K562 (cell line): ENCODE data around the gene TIMM44. TPM values are rescaled to one million over a fixed set of nuclear protein-coding genes. Genes with fewer than 3 reads are reported as not detected.

Experiments used
- CBX2 ChIP-seq: fragments of 200-600 bp; sonication (generic); IDR thresholded peaks from one replicate; pipeline ENCODE4 v1.6.1; 2012; ENCODE audit warnings: mild to moderate bottlenecking, low read length, inconsistent platforms; ENCODE audit not compliant: insufficient read depth, poor library complexity, severe bottlenecking
- CCNT2 ChIP-seq: IDR thresholded peaks from 2 replicates; pipeline ENCODE4 v1.6.1; 2011; ENCODE audit warnings: borderline replicate concordance, low read depth, mild to moderate bottlenecking, moderate library complexity, mixed read lengths, low read length; ENCODE audit not compliant: insufficient read length; ENCODE audit errors: extremely low read depth
- FOSL1 ChIP-seq: fragments of 200-800 bp; sonication (Bioruptor generic); conservative IDR thresholded peaks from 2 replicates; pipeline ENCODE4 v1.6.1; 2016; ENCODE audit warnings: missing genetic modification characterization, missing compliant biosample characterization
- FUS ChIP-seq: fragments of 200-400 bp; formaldehyde crosslinking; optimal IDR thresholded peaks from 2 replicates; pipeline ENCODE3; 2017; ENCODE audit warnings: low read depth, low read length
- MEIS2 ChIP-seq: fragments of 450-650 bp; IDR thresholded peaks from 2 replicates; pipeline ENCODE4 v1.6.1; 2014; ENCODE audit warnings: mild to moderate bottlenecking; ENCODE audit not compliant: partially characterized antibody
- PRMT5 ChIP-seq: sonication (generic); formaldehyde crosslinking; IDR thresholded peaks from 2 replicates; pipeline ENCODE4 v1.5.0; 2020; ENCODE audit warnings: missing genetic modification reagents
- TAF1 ChIP-seq: IDR thresholded peaks from 2 replicates; pipeline ENCODE4 v1.6.1; 2011; ENCODE audit warnings: mild to moderate bottlenecking, low read length, moderate library complexity; ENCODE audit not compliant: insufficient read depth, control insufficient read depth, severe bottlenecking; ENCODE audit errors: extremely low read depth
- XRCC3 ChIP-seq: fragments of 450-650 bp; IDR thresholded peaks from 2 replicates; pipeline ENCODE4 v1.6.1; 2017; ENCODE audit warnings: mild to moderate bottlenecking, moderate library complexity
- ZC3H11A ChIP-seq: IDR thresholded peaks from 2 replicates; pipeline ENCODE4 v1.6.1; 2012; ENCODE audit warnings: low read depth, low read length, improper control_type of control experiment
- ZNF57 ChIP-seq: fragments of 450-650 bp; formaldehyde crosslinking; IDR thresholded peaks from 2 replicates; pipeline ENCODE4 v1.4.0; 2020; ENCODE audit warnings: mild to moderate bottlenecking, moderate library complexity
- polyA plus RNA-seq, 8 experiments: library from polyadenylated mRNA; depleted of rRNA in 4 of 8; stranded (reverse) in 5 of 8; unstranded in 3 of 8; fragments of >200 nt; fragmentation: Nextera tagmentation in 2 of 8; fragmentation: Illumina TruSeq in 1 of 8; extraction: Ambion mirVana in 2 of 8; extraction: Trizol in 1 of 8; gene quantifications; 2 replicates each; pipeline versions ENCODE4 v1.2.1 to v1.2.3, GENCODE V29; 2011 to 2014; ENCODE audit warnings: inconsistent platforms in 1 of 8, missing spikeins in 1 of 8
- total RNA-seq, 7 experiments: library from RNA; depleted of rRNA in 6 of 7; stranded (reverse); fragments of >200 nt in 6 of 7; fragmentation: Illumina TruSeq in 2 of 7; extraction: Trizol in 2 of 7; gene quantifications; 2 replicates each; pipeline versions ENCODE4 v1.2.1 to v1.2.3, GENCODE V29; 2011 to 2021; ENCODE audit warnings: low replicate concordance in 1 of 7
- TF ChIP-seq, protein P1 (sequence below): sonication (generic); formaldehyde crosslinking; IDR thresholded peaks from 2 replicates; pipeline ENCODE4 v1.8.1; 2023; ENCODE audit warnings: mild to moderate bottlenecking, missing genetic modification reagents, moderate library complexity
- TF ChIP-seq, protein P2 (sequence below), 2 experiments: IDR thresholded peaks; 2 replicates each; pipeline ENCODE4 v1.6.1; 2011; ENCODE audit warnings: borderline replicate concordance in 1 of 2, control low read depth in 1 of 2, low read depth in 1 of 2, low read length in 1 of 2, mild to moderate bottlenecking in 1 of 2, mixed read lengths in 1 of 2, moderate library complexity in 1 of 2; ENCODE audit not compliant: insufficient read depth in 1 of 2, insufficient read length in 1 of 2, poor library complexity in 1 of 2, severe bottlenecking in 1 of 2; ENCODE audit errors: extremely low read depth in 1 of 2
- TF ChIP-seq, protein P3 (sequence below): sonication (generic); formaldehyde crosslinking; IDR thresholded peaks from 2 replicates; pipeline ENCODE4 v1.8.0; 2022; ENCODE audit warnings: mild to moderate bottlenecking, missing genetic modification reagents
- TF ChIP-seq, protein P4 (sequence below): fragments of 450-650 bp; IDR thresholded peaks from 2 replicates; pipeline ENCODE4 v1.6.1; 2017; ENCODE audit warnings: antibody characterized with exemption, mild to moderate bottlenecking
- TF ChIP-seq, protein P5 (sequence below): fragments of 250-450 bp; sonication (Bioruptor Pico); IDR thresholded peaks from 2 replicates; pipeline ENCODE4 v1.8.0; 2021; ENCODE audit warnings: moderate library complexity, mild to moderate bottlenecking, inconsistent platforms

The TIMM44 gene
- total and polyA plus RNA-seq, 9 of the 15 experiments (the other 6 are each of a cell fraction or from before 2014, with no cell fraction given) = 10.3 to 231 (median 89.3) TPM

DNA sequence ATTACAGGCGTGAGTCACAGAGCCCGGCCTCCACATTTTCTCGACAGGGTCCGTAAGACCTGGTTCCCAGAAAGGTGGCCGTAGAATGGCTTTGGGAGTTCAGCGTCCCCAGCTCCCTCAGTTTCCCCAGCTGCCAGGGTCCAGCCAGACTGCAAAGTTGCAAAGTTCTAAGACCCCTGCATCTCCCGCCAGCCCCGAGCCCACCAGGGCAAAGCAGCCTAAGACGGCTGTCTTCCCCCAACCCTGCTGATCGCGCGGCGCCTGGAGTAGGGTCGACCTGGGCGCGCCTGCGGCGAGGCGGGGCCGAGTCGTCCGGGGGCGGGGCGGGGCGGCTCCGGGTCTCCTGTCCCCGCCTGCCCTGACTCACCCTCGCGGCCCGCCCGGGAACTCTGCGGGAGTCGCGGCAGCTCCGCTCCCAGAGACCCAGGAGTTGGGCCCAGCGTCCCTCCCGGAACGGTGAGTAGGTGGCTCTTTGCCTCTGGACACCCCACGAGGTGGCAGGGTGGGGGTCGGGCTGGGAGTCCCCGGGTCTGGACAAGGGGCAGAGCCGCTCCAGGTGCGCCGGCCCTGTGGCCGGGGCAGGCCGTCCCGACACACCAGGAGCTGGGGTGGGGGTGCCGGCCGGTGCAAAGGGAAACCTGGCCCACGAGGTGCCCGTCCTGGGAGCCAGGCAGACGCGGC, 55.2 kb downstream of the TIMM44 start, which contains the start of gene LRRC8E (continued):
- TF ChIP-seq, protein P1, sequence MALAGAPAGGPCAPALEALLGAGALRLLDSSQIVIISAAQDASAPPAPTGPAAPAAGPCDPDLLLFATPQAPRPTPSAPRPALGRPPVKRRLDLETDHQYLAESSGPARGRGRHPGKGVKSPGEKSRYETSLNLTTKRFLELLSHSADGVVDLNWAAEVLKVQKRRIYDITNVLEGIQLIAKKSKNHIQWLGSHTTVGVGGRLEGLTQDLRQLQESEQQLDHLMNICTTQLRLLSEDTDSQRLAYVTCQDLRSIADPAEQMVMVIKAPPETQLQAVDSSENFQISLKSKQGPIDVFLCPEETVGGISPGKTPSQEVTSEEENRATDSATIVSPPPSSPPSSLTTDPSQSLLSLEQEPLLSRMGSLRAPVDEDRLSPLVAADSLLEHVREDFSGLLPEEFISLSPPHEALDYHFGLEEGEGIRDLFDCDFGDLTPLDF (CRISPR knock-in tag) = peak; percentile 65
- no peak for TF ChIP-seq PRMT5 (CRISPR knock-in tag)
- TF ChIP-seq ZC3H11A = no peak
- TF ChIP-seq, protein P2, sequence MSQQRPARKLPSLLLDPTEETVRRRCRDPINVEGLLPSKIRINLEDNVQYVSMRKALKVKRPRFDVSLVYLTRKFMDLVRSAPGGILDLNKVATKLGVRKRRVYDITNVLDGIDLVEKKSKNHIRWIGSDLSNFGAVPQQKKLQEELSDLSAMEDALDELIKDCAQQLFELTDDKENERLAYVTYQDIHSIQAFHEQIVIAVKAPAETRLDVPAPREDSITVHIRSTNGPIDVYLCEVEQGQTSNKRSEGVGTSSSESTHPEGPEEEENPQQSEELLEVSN (IDR thresholded peaks at IDR 0.05; ENCODE audit: borderline replicate concordance in 1 of 2, extremely low read depth in 1 of 2, insufficient read depth in 1 of 2, insufficient read length in 1 of 2, low read depth in 1 of 2, low read length in 1 of 2, poor library complexity in 1 of 2, severe bottlenecking in 1 of 2) = peak in 1 of 2 experiments; percentile 50
- TF ChIP-seq TAF1 = peak; percentile 60
- no peak for TF ChIP-seq XRCC3
- no peak for TF ChIP-seq ZNF57 (CRISPR knock-in tag)
- no peak for TF ChIP-seq FUS
- no peak for TF ChIP-seq MEIS2
- TF ChIP-seq, protein P3, sequence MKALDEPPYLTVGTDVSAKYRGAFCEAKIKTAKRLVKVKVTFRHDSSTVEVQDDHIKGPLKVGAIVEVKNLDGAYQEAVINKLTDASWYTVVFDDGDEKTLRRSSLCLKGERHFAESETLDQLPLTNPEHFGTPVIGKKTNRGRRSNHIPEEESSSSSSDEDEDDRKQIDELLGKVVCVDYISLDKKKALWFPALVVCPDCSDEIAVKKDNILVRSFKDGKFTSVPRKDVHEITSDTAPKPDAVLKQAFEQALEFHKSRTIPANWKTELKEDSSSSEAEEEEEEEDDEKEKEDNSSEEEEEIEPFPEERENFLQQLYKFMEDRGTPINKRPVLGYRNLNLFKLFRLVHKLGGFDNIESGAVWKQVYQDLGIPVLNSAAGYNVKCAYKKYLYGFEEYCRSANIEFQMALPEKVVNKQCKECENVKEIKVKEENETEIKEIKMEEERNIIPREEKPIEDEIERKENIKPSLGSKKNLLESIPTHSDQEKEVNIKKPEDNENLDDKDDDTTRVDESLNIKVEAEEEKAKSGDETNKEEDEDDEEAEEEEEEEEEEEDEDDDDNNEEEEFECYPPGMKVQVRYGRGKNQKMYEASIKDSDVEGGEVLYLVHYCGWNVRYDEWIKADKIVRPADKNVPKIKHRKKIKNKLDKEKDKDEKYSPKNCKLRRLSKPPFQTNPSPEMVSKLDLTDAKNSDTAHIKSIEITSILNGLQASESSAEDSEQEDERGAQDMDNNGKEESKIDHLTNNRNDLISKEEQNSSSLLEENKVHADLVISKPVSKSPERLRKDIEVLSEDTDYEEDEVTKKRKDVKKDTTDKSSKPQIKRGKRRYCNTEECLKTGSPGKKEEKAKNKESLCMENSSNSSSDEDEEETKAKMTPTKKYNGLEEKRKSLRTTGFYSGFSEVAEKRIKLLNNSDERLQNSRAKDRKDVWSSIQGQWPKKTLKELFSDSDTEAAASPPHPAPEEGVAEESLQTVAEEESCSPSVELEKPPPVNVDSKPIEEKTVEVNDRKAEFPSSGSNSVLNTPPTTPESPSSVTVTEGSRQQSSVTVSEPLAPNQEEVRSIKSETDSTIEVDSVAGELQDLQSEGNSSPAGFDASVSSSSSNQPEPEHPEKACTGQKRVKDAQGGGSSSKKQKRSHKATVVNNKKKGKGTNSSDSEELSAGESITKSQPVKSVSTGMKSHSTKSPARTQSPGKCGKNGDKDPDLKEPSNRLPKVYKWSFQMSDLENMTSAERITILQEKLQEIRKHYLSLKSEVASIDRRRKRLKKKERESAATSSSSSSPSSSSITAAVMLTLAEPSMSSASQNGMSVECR (CRISPR knock-in tag) = 0 out of 2 replicates have a peak, but pooled peaks have one; percentile 49
- TF ChIP-seq, protein P4, sequence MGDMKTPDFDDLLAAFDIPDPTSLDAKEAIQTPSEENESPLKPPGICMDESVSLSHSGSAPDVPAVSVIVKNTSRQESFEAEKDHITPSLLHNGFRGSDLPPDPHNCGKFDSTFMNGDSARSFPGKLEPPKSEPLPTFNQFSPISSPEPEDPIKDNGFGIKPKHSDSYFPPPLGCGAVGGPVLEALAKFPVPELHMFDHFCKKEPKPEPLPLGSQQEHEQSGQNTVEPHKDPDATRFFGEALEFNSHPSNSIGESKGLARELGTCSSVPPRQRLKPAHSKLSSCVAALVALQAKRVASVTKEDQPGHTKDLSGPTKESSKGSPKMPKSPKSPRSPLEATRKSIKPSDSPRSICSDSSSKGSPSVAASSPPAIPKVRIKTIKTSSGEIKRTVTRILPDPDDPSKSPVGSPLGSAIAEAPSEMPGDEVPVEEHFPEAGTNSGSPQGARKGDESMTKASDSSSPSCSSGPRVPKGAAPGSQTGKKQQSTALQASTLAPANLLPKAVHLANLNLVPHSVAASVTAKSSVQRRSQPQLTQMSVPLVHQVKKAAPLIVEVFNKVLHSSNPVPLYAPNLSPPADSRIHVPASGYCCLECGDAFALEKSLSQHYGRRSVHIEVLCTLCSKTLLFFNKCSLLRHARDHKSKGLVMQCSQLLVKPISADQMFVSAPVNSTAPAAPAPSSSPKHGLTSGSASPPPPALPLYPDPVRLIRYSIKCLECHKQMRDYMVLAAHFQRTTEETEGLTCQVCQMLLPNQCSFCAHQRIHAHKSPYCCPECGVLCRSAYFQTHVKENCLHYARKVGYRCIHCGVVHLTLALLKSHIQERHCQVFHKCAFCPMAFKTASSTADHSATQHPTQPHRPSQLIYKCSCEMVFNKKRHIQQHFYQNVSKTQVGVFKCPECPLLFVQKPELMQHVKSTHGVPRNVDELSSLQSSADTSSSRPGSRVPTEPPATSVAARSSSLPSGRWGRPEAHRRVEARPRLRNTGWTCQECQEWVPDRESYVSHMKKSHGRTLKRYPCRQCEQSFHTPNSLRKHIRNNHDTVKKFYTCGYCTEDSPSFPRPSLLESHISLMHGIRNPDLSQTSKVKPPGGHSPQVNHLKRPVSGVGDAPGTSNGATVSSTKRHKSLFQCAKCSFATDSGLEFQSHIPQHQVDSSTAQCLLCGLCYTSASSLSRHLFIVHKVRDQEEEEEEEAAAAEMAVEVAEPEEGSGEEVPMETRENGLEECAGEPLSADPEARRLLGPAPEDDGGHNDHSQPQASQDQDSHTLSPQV = no peak
- TF ChIP-seq FOSL1 (tag) = peak; percentile 86
- peak; percentile 40 for TF ChIP-seq CCNT2
- no peak for TF ChIP-seq CBX2
- TF ChIP-seq, protein P5, sequence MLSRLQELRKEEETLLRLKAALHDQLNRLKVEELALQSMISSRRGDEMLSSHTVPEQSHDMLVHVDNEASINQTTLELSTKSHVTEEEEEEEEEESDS (CRISPR knock-in tag) = no peak
